Ishikawa (cell line): Measurements from ENCODE around the gene TMEM256.

Experiments used
- CEBPB ChIP-seq: IDR thresholded peaks from 2 replicates; pipeline ENCODE4 v1.6.1; 2012
- CREB1 ChIP-seq: IDR thresholded peaks from 2 replicates; pipeline ENCODE4 v1.6.1; 2012; ENCODE audit warnings: low read depth
- EGR1 ChIP-seq: IDR thresholded peaks from 2 replicates; pipeline ENCODE4 v1.6.1; 2012
- EP300 ChIP-seq: IDR thresholded peaks from 2 replicates; pipeline ENCODE4 v1.6.1; 2012; ENCODE audit warnings: borderline replicate concordance
- FOXM1 ChIP-seq: IDR thresholded peaks from 2 replicates; pipeline ENCODE4 v1.6.1; 2012; ENCODE audit warnings: low read depth, borderline replicate concordance
- MAX ChIP-seq: IDR thresholded peaks from 2 replicates; pipeline ENCODE4 v1.6.1; 2012
- NFIC ChIP-seq: IDR thresholded peaks from 2 replicates; pipeline ENCODE4 v1.6.1; 2012
- RAD21 ChIP-seq: IDR thresholded peaks from 2 replicates; pipeline ENCODE4 v1.6.1; 2012; ENCODE audit warnings: low read depth
- REST ChIP-seq: IDR thresholded peaks from 2 replicates; pipeline ENCODE4 v1.6.1; 2012; ENCODE audit warnings: low read depth, mild to moderate bottlenecking
- TAF1 ChIP-seq: IDR thresholded peaks from 2 replicates; pipeline ENCODE4 v1.6.1; 2012; ENCODE audit warnings: low read depth, mild to moderate bottlenecking
- TCF12 ChIP-seq: IDR thresholded peaks from 2 replicates; pipeline ENCODE4 v1.6.1; 2012; ENCODE audit warnings: low read depth
- TEAD4 ChIP-seq: IDR thresholded peaks from 2 replicates; pipeline ENCODE4 v1.6.1; 2012
- USF1 ChIP-seq: IDR thresholded peaks from 2 replicates; pipeline ENCODE4 v1.6.1; 2012
- YY1 ChIP-seq: IDR thresholded peaks from 2 replicates; pipeline ENCODE4 v1.6.1; 2012; ENCODE audit warnings: low read depth

GRCh38 chr17:7423679-7424078, 19.8 kb upstream of the TMEM256 start:
- TF ChIP-seq NFIC (no peak), TAF1 (no peak), RAD21 (no peak), CEBPB (no peak), TEAD4 (no peak), YY1 (no peak), REST (no peak), EP300 (no peak), FOXM1 (no peak), EGR1 (no peak), USF1 (no peak), CREB1 (no peak), TCF12 (no peak), MAX (no peak)
